HG03103 (cell line): ENCODE measurements around the gene ORAI3.

Experiments used
- ATAC-seq: cut with Tn5 transposase; IDR thresholded peaks from one replicate; pipeline ENCODE4 v1.9.1; 2021; ENCODE audit warnings: low read depth; ENCODE audit not compliant: unreplicated experiment

Gene ORAI3

GRCh38 chr16:30948667-30949649 lies at the start of gene ORAI3:
TSS of gene ORAI3 (plus strand) at chr16:30949068. CDS start at chr16:30949290, 222 bp downstream.
- ATAC-seq, result peak; percentile 46

- no peak for ATAC-seq
Measured at GRCh38 chr16:30899794-30900193, 49.1 kb upstream of the ORAI3 start.

- ATAC-seq, result no peak
Measured at GRCh38 chr16:30900588-30900987, 48.3 kb upstream of the ORAI3 start.

GRCh38 chr16:30901201-30902028 lies 47.5 kb upstream of the ORAI3 start:
- ATAC-seq, result no peak

GRCh38 chr16:30902029-30902972 lies 46.6 kb upstream of the ORAI3 start:
- no peak for ATAC-seq

GRCh38 chr16:30903002-30903401 lies 45.9 kb upstream of the ORAI3 start:
- no peak for ATAC-seq

GRCh38 chr16:30903596-30903995 lies 45.3 kb upstream of the ORAI3 start:
- no peak for ATAC-seq

- ATAC-seq, result no peak
Measured at GRCh38 chr16:30904114-30904780, 44.6 kb upstream of the ORAI3 start.

GRCh38 chr16:30907064-30907463 lies 41.8 kb upstream of the ORAI3 start:
- ATAC-seq, result no peak

- no peak for ATAC-seq
Measured at GRCh38 chr16:30910427-30911029, 38.3 kb upstream of the ORAI3 start.

- ATAC-seq, result no peak
Measured at GRCh38 chr16:30912794-30913412, 36.0 kb upstream of the ORAI3 start.

- ATAC-seq, result no peak
Measured at GRCh38 chr16:30914830-30915229, 34.0 kb upstream of the ORAI3 start.

GRCh38 chr16:30918614-30919013 lies 30.3 kb upstream of the ORAI3 start:
- ATAC-seq, result no peak

GRCh38 chr16:30920891-30921290 lies 28.0 kb upstream of the ORAI3 start:
- ATAC-seq, result no peak

GRCh38 chr16:30921459-30921747 lies 27.5 kb upstream of the ORAI3 start:
- no peak for ATAC-seq

- ATAC-seq, result peak; percentile 11
Measured at GRCh38 chr16:30921748-30922419, 27.0 kb upstream of the ORAI3 start.

GRCh38 chr16:30922420-30922959 lies 26.4 kb upstream of the ORAI3 start:
- ATAC-seq, result peak; percentile 56

GRCh38 chr16:30922960-30923535 lies 25.8 kb upstream of the ORAI3 start:
- ATAC-seq, result peak; percentile 53
